KOPT-K1 (cell line): ENCODE results near the gene SNX33.
"Not testable (repeated sequence)": the region's sequence is repeated elsewhere in the genome, so short reads cannot be mapped to it uniquely, and the experiment has no call there.

ENCODE experiments used
- H3K27ac ChIP-seq: fragments of 200-600 bp; sonication (generic); 2 replicates; pipeline ENCODE4 v1.5.1; 2016; ENCODE audit warnings: antibody characterized with exemption, mild to moderate bottlenecking, low read depth, low read length; ENCODE audit not compliant: poor library complexity, severe bottlenecking
- H3K36me3 ChIP-seq: fragments of 200-600 bp; sonication (generic); 2 replicates; pipeline ENCODE4 v1.5.1; 2017; ENCODE audit warnings: antibody characterized with exemption, mild to moderate bottlenecking, low read length, moderate library complexity; ENCODE audit not compliant: insufficient read depth
- H3K9me3 ChIP-seq: fragments of 200-600 bp; sonication (generic); 2 replicates; pipeline ENCODE4 v1.5.1; 2017; ENCODE audit warnings: antibody characterized with exemption, low read length, mild to moderate bottlenecking; ENCODE audit not compliant: insufficient read depth, poor library complexity, severe bottlenecking

The SNX33 gene

DNA sequence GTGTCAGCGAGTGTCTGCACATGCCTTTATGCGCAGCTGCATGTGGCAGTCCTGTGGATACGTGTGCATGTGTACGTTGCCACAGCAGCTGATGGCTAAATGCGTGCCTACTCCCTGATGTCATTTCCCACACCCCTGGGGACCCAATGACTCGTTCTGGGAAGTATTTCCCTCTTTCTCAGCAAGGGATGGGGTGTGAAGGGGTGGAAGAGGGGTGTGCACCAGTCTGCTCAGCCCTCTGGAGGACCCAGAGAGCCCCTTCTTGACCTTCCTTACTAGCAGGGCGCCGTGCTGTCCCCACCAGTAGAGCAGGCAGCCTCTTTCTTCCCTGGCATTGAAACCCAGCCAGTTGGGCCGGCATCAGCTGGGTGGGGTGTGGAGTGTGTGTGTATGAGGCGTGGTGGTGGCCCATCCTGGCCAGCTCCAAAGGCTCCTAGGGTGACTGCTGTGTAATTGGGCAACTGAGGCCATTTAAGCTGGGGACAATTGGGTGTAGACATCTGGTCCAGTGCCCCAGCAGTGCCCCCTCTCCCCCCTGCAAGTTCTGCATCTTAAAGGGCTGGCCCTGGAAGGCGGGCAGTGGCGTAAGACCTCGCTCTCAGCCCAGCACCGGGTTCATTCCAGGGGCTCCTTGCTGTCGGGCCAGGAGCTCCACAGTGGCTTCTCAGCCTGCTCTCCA lies 19.2 kb downstream of the SNX33 start:
- H3K9me3 ChIP-seq = no peaks in the 10 kb centered on the region
- H3K27ac ChIP-seq = no peak overlapping the region
- H3K36me3 ChIP-seq = no peaks in the 10 kb centered on the region

DNA sequence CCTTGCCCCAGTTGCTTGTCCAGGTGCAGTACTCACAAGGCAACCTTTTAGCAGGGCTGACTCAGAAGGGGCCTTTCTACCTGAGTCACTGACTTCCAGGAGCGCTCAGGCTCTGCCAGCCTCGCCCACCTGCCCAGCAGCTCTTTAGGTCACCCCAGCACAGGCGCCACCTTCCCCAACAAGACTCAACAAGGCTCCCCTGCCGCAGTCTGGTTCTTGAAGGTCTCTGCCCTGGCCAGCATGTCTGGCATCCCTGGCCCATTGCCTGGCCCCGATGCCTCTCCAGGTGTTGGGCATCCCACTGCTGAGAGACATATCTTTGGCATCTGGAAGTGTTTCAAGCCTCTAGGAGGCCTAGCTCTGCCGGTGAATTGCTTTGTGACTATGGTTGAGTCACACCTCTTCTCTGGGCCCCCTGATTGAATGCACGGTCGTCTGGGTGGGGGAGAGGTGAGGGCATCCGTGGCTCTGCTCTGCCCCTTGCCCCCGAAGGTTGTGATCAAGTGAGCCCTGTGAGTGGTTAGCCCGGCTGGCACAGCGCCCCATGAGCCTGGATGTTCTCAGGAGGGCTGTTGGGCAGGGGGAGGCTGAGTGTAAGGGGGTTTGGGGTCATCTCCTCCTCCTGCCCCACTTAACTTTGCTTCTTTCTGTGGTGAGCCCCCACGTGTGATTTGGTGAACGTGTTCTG lies 21.6 kb downstream of the SNX33 start:
- no peaks in the 10 kb centered on the region for H3K9me3 ChIP-seq
- H3K36me3 ChIP-seq = no peaks in the 10 kb centered on the region
- H3K27ac ChIP-seq = no peak overlapping the region

DNA sequence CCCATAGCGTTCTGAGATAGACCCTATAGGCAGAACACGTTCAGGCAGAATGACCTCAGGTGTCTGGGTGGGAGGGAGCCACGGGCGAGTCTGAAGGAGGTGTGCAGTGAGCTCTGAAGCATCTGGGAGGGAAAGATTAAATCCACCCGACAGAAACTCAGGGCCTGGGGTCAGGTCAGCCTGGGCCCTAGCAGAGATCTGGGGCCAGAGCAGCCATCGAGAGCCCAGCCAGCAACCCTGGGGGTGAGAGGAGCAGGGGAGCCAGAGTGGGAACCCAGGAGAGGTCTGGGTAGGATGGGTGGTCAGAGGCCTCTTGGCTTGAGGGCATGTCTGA lies 22.1 kb downstream of the SNX33 start:
- Histone ChIP-seq H3K36me3 (no peaks in the 10 kb centered on the region), H3K27ac (no peak overlapping the region), H3K9me3 (no peaks in the 10 kb centered on the region)

DNA sequence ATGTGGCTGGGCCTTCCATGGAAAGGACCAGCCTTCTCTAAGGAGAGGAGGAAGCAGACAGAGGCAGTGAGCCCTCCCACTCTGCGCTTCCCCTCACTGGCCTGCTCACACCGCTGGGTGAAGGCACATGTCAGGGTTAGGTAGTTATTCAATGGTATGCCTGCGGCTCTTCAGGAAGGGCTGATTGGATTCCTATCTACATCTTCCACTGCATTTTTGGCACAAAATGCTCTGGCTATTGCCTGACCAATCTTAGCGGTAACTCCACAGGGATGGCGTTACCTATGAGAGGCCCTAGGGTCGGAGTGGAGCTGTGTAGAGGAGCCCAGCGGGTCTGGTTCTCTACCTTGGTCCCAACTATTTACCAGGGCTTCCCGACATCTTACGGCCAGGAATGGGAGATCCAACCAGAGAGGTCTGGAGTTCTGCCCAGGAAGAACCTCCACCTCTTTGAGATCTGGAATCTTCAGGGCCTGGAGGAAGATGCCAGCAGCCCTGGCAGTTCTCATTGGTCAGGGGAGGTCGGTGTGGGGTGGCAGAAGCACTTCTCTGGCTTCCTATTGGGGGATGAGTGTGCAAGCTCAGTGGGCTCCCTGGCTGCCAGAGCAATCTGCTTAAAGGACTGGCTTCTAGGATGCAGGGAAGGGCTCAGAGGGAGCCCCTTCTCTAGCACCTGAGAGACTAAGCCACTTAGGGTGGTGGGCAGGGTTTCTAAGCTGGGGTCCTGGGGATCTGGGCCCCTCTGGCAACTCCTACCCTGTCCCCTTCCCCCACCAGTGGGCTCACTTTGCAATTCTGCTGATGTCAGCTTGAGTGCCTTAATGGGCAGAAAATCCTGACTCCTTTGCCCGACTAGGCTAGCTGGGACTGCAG lies 24.3 kb downstream of the SNX33 start:
- Histone ChIP-seq H3K36me3 (no peaks in the 10 kb centered on the region), H3K27ac (no peak overlapping the region), H3K9me3 (no peaks in the 10 kb centered on the region)

DNA sequence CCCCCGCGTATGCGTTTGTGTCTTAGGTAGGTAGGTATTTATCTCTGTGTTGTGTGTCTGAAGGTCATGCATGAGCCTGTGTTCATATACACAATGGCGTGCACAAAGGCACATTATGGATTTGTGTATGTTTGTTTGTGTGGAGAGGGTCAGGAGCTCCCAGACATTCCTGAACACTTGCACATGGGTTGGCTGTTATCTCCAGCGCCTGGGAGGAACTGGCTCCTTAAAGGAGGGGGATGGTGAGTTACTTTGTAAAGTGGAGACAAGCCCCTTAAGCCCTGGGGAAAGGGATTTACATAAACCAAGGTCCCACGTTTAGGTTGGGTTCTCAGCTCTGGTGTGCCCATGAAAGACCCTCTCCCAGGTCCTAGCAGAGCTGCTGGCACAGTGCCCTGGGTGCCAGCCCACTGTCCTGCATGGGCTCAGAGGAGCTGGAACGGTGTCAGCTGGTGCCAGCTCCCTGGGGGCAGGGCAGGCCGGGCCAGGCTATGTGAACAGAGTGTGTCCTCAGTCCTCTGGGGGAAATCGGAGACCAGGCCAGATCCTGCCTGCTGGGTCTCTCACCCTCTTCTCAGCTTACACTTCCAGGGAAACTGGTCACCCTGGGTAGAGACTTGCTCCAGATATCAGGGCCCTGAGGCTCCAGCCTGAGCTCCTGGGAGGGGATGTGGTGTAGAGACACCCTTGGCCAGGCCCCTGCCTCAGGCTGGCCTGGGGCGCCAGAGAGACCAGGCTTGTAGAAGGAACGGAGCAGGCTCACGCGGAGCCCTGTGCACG lies 25.1 kb downstream of the SNX33 start:
- Histone ChIP-seq H3K36me3 (no peaks in the 10 kb centered on the region), H3K27ac (no peak overlapping the region), H3K9me3 (no peaks in the 10 kb centered on the region)

DNA sequence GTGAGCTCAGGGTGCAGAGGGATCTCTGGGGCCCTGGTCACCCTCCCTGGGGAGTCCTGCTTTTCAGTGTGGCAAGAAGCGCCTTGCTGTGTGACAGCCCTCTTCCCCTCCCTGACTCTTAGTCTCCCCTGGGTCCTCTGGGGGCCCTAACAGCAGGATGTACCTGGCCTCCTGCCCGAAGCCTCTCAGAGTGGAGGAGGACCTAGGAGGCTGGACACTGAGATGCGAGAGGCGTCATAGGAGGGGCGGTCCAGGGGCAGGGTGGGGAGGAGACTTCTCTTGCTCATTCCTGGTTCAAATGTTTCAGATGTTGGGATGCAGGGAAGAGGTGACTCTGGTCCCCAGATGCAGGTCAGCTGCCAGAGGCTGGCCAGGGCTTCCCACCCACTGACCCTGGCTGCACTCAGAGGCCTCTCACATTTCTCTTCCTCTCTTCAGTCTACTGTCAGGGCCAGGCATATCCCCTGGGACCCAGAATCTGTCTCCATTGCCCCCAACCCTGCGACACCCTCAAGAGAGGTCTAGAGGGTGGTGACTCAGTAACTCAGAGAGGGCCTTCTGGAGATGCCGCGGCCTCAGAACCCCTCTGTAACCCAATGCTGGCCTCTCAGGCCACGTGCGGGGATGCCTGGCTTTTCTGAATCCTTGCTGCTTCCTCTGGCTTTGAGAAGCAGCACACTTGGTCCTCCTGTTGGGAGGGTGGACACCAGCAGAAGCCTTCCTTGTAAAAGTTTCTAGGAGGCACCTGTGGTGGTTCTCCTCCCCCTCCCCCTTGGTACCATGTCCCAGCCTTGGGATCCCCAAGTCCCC lies 25.9 kb downstream of the SNX33 start:
- no peaks in the 10 kb centered on the region for H3K9me3 ChIP-seq
- H3K36me3 ChIP-seq = no peaks in the 10 kb centered on the region
- H3K27ac ChIP-seq = no peak overlapping the region

DNA sequence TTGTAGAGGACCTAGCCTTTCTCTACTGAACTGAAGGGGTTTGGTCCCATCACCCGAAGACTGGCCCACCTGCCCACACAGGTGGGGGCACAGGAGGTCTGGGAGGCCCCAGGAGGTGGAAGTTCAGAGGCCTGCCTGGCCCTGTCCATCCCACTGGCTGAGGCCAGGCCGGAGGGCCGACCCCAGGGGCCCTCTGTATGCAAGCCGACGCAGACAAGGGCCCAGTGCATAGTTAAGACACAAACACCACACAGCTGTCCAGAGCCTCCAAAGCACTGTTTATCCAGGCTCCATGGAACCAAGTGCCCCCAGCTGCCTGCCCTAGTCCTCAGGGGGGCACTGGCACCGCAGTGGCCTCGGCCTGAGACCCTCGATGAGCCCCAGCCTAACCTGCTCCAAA lies 26.7 kb downstream of the SNX33 start:
- Histone ChIP-seq H3K36me3 (no peaks in the 10 kb centered on the region), H3K9me3 (no peaks in the 10 kb centered on the region), H3K27ac (no peak overlapping the region)

DNA sequence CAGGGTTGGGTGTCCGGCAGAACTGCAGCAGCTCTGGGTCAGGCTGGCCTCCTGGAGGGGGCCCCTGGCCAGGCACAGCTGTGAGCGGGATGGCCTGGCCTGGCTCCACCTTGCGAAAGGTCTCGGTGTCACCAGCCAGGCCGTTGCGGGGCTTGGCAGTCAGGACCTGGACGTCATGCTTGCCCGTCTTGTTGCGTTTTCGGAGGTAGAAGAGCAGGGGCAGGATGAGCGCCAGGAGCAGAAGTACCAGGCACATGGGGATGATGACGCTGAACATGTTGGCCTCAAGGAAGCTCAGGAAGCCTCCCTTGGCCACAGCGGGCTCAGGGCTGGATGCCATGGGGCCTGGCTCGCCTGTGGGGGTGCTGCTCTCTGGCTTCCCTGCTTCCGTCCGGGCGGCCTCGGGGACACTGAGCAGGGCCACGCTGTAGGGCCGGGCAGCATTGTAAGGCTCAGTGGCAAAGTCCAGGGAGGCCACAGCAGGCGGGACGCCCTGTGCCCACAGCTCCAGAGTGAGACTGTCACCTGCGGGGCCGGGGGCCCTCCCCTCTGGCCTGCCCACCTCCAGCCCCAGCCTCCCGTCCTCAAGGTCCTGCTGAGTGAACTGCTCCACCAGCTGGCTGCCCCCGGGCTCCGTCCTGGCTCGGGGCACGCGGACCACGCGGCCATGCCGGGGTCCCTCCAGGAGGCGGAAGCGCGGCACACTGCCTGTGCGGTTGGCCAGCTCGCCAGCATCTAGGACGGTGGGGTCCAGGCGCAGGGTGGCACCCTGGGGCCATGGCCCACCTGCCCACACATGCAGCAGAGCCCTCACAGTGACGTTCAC lies 28.1 kb downstream of the SNX33 start:
- Histone ChIP-seq H3K36me3 (no peaks in the 10 kb centered on the region), H3K27ac (no peak overlapping the region), H3K9me3 (no peaks in the 10 kb centered on the region)

DNA sequence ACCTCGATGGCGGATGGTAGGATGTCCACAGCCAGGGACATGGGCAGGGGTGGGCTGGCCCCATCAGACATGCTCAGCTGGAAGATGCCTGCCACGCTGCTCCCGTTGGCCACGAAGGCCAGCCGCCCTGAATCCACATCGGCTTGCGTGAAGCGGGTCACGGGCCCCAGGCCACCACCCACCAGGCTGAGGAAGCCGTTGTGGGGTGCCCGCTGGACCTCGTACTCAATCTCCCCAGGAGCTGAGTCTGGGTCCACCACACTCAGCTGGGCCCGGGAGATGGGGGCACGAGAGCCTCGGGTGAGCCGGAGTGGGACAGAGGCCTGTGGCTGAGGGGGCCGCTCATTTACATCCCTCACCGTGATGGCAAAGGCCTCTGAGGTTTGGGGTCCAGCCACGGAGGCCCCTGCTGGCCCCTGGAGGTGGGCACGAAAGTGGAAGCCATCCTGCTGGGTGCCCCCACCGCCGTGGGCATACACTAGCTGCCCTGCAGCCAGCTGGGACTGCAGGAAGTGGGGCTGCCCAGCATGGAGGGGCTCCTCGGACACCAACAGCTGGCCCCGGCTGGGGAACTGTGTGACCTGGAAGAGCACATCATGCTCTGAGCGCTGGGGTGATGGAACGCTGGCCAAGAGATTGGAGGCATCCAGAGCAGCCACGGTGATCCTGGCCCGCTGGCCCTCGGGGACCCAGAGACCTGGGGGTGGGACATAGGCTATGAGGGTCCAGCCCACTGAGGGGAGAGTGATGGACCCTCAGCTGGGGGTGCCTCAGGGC lies 29.2 kb downstream of the SNX33 start:
- Histone ChIP-seq H3K9me3 (no peaks in the 10 kb centered on the region), H3K27ac (no peak overlapping the region)

DNA sequence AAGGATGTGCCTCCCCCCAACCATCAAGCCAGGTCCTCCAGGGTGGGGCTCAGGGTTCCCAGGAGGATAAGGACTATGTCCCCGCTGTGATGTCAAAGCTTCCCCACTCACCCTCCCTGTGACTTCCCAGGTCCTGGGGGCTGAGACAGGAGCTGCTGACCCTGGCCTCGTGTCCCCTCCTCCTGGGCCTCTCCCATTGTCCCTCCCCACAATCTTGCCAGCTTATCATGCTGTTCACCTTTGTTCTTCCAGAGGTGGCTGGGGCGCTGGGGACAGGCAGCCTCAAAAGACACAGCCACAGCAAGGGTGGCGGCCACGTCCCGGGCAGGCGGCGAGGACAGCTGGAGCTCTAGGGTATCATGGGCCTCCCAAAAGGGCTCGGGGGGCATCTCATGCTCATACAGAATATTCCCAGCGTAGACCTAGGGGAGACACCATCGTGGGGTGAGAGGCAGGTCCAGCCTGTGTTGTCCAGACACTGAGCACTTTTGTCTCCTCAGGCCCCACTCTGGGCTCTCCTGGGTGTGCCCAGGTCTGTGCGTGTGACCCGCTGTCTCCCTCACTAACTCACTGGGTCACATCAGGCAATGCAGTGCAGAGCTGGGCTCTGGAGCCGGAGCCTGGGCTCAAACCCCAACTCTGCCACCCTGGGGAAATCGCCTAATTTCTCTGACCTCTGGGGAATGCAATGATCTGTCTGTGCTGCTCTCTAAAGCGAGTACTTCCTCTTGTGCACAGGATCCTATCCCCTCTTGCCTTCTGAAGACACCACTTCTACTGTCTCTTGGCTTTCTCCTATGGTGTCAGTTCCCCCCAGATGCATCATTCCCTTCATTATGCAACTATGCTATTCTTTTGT lies 30.0 kb downstream of the SNX33 start:
- Histone ChIP-seq H3K36me3 (no peaks in the 10 kb centered on the region), H3K9me3 (no peaks in the 10 kb centered on the region), H3K27ac (no peak overlapping the region)

More for the DNA sequence above, 29.2 kb downstream of the SNX33 start:
- no peaks in the 10 kb centered on the region for H3K36me3 ChIP-seq

DNA sequence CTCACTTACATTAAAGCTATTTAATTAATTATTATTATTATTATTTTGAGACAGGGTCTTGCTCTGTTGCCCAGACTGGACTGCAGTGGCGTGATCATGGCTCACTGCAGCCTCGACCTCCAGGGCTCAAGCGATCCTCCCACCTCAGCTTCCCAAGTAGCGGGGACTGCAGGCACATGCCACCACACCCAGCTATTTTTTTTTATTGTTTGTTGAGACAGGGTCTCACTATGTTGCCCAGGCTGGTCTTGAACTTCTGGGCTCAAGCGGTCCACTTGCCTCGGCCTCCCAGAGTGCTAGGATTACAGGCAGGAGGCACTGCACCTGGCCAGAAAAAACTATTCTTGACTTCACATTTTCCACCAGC lies 30.6 kb downstream of the SNX33 start:
- not testable (repeated sequence) for H3K27ac ChIP-seq, H3K9me3 ChIP-seq

DNA sequence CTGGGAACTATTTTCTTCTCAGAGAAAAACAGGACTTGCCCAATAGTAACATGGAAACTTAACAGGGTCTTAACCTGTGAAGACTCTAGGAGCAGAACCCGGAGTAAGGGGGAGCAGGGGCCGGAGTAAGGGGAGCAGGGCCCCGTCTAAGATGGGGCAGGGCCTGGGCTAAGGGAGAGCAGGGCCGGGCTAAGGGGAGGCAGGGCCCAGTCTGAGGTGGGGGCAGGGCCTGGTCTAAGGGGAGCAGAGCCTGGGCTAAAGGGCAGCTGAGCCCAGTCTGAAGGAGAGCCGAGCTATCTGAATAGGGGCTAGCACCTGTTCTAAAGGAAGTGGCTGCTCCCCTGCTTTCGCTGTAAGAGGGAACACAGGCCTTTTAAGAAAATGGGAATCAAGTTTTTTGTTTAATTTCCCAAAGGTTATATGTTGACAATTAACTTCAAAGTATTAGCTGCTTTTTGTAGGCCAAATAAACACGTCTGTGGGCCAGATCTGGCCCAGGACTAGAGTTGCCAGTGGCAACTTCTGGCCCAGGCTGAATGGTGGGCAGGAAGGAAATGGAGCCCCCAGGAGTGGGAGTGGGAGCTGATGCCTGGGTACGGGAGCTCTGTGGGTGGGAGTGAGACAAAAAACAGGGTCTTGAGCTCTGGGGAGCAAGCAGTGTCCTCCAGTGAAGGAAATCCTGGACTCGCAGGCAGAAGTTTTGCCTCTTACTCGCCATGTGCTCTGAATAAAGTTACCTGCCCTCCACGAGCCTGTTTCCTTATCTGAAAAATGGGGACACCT lies 32.5 kb downstream of the SNX33 start:
- no peaks in the 10 kb centered on the region for H3K9me3 ChIP-seq
- no peak overlapping the region for H3K27ac ChIP-seq
- H3K36me3 ChIP-seq = no peaks in the 10 kb centered on the region

More for the DNA sequence above, 30.6 kb downstream of the SNX33 start:
- not testable (repeated sequence) for H3K36me3 ChIP-seq
